Calu3 (cell line): Measurements from ENCODE around the gene GGT6. TPM values are rescaled to one million over a fixed set of nuclear protein-coding genes. Genes with fewer than 3 reads are reported as not detected.
"Not testable (repeated sequence)": the region's sequence is repeated elsewhere in the genome, so short reads cannot be mapped to it uniquely, and the experiment has no call there.

Source experiments
- BruUV-seq: library from RNA; stranded (reverse); fragments of 400-500 nt; replicated peaks from 2 replicates; lab custom pipeline; 2021; lab: Mats Ljungman, UMichigan
- CTCF ChIA-PET: fragments of 300-600 bp; sonication (Branson Sonifier 250); formaldehyde crosslinking; loops from one replicate; lab custom pipeline; 2022; ENCODE audit warnings: antibody characterized with exemption; lab: Charles Lee
- DNase-seq: peaks from one replicate; pipeline ENCODE4 v3.0.0; 2022
- H3K27ac Mint-ChIP-seq: one replicate; pipeline ENCODE4 v1.8.0; 2022; ENCODE audit warnings: mixed read lengths; ENCODE audit not compliant: unreplicated experiment
- H3K27me3 Mint-ChIP-seq: one replicate; pipeline ENCODE4 v1.8.0; 2022; ENCODE audit warnings: mixed read lengths; ENCODE audit not compliant: unreplicated experiment
- H3K36me3 Mint-ChIP-seq: one replicate; pipeline ENCODE4 v1.8.0; 2022; ENCODE audit warnings: mild to moderate bottlenecking, moderate library complexity, mixed read lengths; ENCODE audit not compliant: insufficient read depth, unreplicated experiment
- H3K4me1 Mint-ChIP-seq: one replicate; pipeline ENCODE4 v1.8.0; 2022; ENCODE audit warnings: mild to moderate bottlenecking, low read depth, mixed read lengths; ENCODE audit not compliant: unreplicated experiment
- H3K4me3 Mint-ChIP-seq: one replicate; pipeline ENCODE4 v1.8.0; 2022; ENCODE audit warnings: mild to moderate bottlenecking, low read depth, moderate library complexity, mixed read lengths; ENCODE audit not compliant: unreplicated experiment
- H3K9me3 Mint-ChIP-seq: one replicate; pipeline ENCODE4 v1.8.0; 2022; ENCODE audit warnings: low read depth, mixed read lengths; ENCODE audit not compliant: unreplicated experiment
- intact Hi-C: fragments of 100-400 bp; cut with micrococcal nuclease; formaldehyde crosslinking; loops from one replicate; pipeline ENCODE4 v1.10.0; 2022; ENCODE audit not compliant: unreplicated experiment
- total RNA-seq: library from RNA; stranded (reverse); gene quantifications from 2 replicates; pipeline ENCODE4 v1.2.3, GENCODE V29; 2022
- TF ChIP-seq, protein P1 (sequence below): fragments of 200-600 bp; IDR thresholded peaks from one replicate; pipeline ENCODE4 v1.8.0; 2022; ENCODE audit warnings: antibody characterized with exemption; ENCODE audit not compliant: unreplicated experiment

The GGT6 gene
- total RNA-seq, 1 experiment from 2014 or later = 1.1 TPM

DNA sequence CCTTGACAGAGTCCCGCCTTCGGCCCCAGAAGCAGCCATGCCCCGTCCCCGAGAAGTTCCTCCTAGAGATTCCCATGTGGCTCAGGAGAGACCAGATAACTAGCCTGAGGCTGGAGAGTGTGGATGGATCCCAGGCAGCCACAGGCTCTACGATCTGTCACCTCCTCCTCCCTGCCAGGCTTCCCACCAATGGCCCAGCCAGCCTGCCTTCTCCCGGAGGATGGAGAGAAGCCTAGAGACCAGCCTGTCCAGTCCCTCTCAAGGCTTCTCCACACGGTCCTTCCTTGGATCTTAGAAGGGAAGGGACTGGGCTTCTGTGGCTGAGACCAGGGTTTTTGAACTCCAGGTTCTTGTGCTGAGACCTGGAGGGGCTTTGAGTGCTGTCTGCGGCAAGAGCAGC is 22.3 kb upstream of the GGT6 start:
- CTCF ChIA-PET = no interaction called here
- H3K36me3 Mint-ChIP-seq = peaks cover 5% of the 10 kb centered on the region
- TF ChIP-seq, protein P1, sequence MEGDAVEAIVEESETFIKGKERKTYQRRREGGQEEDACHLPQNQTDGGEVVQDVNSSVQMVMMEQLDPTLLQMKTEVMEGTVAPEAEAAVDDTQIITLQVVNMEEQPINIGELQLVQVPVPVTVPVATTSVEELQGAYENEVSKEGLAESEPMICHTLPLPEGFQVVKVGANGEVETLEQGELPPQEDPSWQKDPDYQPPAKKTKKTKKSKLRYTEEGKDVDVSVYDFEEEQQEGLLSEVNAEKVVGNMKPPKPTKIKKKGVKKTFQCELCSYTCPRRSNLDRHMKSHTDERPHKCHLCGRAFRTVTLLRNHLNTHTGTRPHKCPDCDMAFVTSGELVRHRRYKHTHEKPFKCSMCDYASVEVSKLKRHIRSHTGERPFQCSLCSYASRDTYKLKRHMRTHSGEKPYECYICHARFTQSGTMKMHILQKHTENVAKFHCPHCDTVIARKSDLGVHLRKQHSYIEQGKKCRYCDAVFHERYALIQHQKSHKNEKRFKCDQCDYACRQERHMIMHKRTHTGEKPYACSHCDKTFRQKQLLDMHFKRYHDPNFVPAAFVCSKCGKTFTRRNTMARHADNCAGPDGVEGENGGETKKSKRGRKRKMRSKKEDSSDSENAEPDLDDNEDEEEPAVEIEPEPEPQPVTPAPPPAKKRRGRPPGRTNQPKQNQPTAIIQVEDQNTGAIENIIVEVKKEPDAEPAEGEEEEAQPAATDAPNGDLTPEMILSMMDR = no peak
- H3K9me3 Mint-ChIP-seq = no peaks in the 10 kb centered on the region
- peaks cover 82% of the 10 kb centered on the region for H3K27me3 Mint-ChIP-seq
- intact Hi-C loops = no loop called here
- no peak overlapping the region for H3K4me3 Mint-ChIP-seq
- DNase-seq = no peak
- no TSS peak for BruUV-seq
- no peak overlapping the region for H3K27ac Mint-ChIP-seq
- H3K4me1 Mint-ChIP-seq = peaks cover 8% of the 10 kb centered on the region

DNA sequence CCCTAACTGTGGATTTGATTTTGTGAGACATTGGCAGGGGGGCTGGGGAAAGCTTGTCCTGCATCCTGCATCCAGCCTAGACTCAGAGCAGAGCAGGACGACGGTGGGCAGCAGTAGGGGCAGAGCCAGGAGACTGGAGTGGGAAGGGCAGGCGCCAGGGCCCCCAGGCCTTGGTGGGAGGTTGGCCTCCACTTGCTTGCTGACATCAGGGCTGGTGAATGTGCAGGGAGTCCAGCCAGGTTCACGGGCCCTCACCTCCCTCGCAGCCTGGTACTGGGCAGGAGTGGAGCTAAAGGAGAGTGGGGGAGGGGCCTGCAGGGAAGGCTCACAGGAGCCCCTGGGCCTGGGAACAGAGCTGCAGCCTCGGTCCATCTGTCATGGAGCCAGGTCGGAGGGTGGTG is 21.7 kb upstream of the GGT6 start:
- intact Hi-C loops = no loop called here
- Mint-ChIP-seq H3K27me3 (peaks cover 76% of the 10 kb centered on the region), H3K4me3 (no peak overlapping the region), H3K9me3 (no peaks in the 10 kb centered on the region), H3K36me3 (peaks cover 5% of the 10 kb centered on the region), H3K27ac (no peak overlapping the region), H3K4me1 (peaks cover 8% of the 10 kb centered on the region)
- no peak for DNase-seq
- no TSS peak for BruUV-seq
- TF ChIP-seq, protein P1 = no peak
- CTCF ChIA-PET = no interaction called here

DNA sequence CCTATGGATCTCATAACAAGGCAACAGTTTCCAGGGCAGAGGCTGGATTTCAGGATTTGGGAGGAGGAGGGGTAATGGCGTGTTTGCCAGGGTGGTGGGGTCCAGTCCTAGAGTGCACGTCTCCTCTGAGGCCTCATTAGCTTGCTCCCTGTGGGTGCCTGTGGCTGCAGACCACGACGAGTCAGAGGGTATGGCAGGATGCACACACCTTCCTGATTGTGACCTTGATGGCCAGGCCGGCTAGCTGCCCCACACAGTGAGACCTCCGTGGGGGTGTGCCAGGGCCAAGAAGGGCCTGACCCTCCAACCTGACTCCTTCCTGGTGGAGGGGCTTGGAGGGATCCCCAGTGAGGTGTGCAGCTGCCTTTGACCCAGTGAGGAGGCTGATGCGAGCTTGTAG is 19.9 kb upstream of the GGT6 start:
- peaks cover 71% of the 10 kb centered on the region for H3K27me3 Mint-ChIP-seq
- no peak overlapping the region for H3K4me3 Mint-ChIP-seq
- H3K27ac Mint-ChIP-seq = no peak overlapping the region
- no peak for DNase-seq
- CTCF ChIA-PET = no interaction called here
- no TSS peak for BruUV-seq
- intact Hi-C loops = no loop called here
- H3K36me3 Mint-ChIP-seq = peaks cover 5% of the 10 kb centered on the region
- no peaks in the 10 kb centered on the region for H3K9me3 Mint-ChIP-seq
- TF ChIP-seq, protein P1 = no peak
- H3K4me1 Mint-ChIP-seq = peaks cover 6% of the 10 kb centered on the region

DNA sequence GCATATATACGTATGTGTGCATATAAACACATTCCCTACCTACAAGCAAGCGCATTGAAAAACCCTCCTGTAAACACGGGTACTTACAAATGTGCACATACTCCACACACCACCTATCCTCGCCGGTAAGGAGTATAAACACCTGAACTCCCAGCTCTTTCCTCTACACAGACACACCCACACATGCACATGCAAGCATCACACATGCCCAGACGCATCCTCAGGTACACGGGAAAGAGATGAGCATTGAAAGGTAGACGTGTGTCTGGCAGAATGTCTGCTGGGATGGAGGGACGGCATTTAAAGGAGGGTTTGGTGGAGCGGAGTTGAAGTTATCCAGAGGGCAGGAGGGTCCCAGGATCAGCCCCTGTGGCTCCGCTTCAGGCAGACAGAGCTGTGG is 19.3 kb upstream of the GGT6 start:
- no peaks in the 10 kb centered on the region for H3K4me1 Mint-ChIP-seq
- H3K4me3 Mint-ChIP-seq = no peak overlapping the region
- peaks cover 5% of the 10 kb centered on the region for H3K36me3 Mint-ChIP-seq
- CTCF ChIA-PET = no interaction called here
- H3K27me3 Mint-ChIP-seq = peaks cover 65% of the 10 kb centered on the region
- no TSS peak for BruUV-seq
- H3K9me3 Mint-ChIP-seq = no peaks in the 10 kb centered on the region
- DNase-seq = no peak
- intact Hi-C loops = no loop called here
- TF ChIP-seq, protein P1 = no peak
- no peak overlapping the region for H3K27ac Mint-ChIP-seq

DNA sequence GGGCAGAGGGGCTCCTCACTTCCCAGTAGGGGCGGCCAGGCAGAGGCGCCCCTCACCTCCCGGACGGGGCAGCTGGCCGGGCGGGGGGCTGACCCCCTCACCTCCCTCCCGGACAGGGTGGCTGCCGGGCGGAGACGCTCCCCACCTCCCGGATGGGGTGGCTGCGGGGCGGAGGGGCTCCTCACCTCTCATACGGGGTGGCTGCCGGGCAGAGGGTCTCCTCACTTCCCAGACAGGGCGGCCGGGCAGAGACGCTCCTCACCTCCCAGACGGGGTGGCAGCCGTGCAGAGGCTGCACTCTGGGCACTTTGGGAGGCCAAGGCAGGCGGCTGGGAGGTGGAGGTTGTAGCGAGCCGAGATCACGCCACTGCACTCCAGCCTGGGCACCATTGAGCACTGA is 18.0 kb upstream of the GGT6 start:
- H3K27me3 Mint-ChIP-seq = peaks cover 55% of the 10 kb centered on the region
- H3K4me3 Mint-ChIP-seq, CTCF ChIA-PET, H3K36me3 Mint-ChIP-seq, intact Hi-C loops, H3K4me1 Mint-ChIP-seq, H3K27ac Mint-ChIP-seq, BruUV-seq, H3K9me3 Mint-ChIP-seq, DNase-seq: not testable (repeated sequence)
